HFF-Myc (cell line): Measurements from ENCODE around the gene GARIN5A.

Experiments
- DNase-seq: peaks from one replicate; pipeline ENCODE4 v3.0.0-alpha.2; 2011; ENCODE audit warnings: low read depth; ENCODE audit errors: extremely low read depth
- H3K4me3 ChIP-seq: replicated peaks from 2 replicates; pipeline ENCODE4 v1.5.1; 2011; ENCODE audit warnings: low read depth, mild to moderate bottlenecking, control low read depth, low read length
- TF ChIP-seq, protein P1 (sequence below): IDR thresholded peaks from 2 replicates; pipeline ENCODE4 v1.5.1; 2012; ENCODE audit warnings: mild to moderate bottlenecking, low read depth, low read length, control low read depth; ENCODE audit errors: missing control alignments

The GARIN5A gene

DNA sequence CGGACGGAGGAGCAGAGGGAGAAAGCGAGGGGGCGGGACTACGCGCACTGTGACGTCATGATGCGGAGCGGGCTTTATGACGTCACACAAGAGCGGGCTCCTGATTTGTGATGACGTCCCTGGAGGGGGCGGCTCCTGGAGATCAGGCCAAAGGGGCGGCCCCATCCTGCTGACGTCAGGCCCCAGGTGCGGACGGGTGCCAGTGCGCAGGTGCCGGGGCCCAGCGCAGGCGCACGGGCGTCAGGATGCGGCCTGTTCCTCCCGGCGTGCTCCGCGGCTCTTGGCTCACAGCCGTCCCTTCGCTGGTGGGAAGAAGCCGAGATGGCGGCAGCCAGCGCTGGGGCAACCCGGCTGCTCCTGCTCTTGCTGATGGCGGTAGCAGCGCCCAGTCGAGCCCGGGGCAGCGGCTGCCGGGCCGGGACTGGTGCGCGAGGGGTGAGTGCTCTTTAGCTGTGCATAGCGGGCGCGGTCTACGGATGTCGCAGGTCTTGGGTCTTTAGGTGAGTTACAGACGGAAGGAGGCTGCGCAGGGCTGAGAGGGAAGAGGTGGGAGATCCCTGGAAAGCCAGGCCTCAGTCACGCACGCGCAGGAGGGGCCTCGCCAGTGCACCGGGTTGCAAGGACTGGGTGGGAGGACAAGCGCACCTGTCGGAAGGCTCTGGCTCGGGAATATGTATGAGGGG, at the start of gene GARIN5A, which contains the start of gene EMC10:
TSS of gene GARIN5A (minus strand) at position 625 of the 683 bp plus-strand sequence. CDS start at position 165, 460 bp downstream.
TSS of gene EMC10 (plus strand) at position 284 of the 683 bp plus-strand sequence. CDS start at position 322, 38 bp downstream.
- peak; percentile 70 for DNase-seq
- peak within 1 kb of the TSS; percentile 92 for H3K4me3 ChIP-seq
- TF ChIP-seq, protein P1, sequence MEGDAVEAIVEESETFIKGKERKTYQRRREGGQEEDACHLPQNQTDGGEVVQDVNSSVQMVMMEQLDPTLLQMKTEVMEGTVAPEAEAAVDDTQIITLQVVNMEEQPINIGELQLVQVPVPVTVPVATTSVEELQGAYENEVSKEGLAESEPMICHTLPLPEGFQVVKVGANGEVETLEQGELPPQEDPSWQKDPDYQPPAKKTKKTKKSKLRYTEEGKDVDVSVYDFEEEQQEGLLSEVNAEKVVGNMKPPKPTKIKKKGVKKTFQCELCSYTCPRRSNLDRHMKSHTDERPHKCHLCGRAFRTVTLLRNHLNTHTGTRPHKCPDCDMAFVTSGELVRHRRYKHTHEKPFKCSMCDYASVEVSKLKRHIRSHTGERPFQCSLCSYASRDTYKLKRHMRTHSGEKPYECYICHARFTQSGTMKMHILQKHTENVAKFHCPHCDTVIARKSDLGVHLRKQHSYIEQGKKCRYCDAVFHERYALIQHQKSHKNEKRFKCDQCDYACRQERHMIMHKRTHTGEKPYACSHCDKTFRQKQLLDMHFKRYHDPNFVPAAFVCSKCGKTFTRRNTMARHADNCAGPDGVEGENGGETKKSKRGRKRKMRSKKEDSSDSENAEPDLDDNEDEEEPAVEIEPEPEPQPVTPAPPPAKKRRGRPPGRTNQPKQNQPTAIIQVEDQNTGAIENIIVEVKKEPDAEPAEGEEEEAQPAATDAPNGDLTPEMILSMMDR = no peak

DNA sequence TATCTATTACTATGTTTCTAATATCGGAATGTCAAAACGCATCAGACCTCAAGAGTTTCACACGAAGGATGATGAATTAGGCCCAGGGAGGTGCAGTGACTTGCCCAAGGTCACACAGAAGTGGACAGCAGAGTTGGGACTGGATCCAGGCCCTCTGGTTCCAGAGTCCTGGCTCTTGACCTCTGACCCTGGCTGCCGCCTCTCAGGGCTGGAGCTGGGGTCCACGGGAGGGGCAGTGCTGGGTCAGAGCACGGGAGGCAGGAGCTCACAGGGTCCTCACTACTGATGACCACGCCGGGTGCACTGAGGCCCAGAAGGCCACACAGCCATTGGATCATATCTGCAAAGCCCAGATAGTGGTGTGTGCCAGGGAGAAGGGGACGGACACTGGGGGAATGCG, 46.2 kb upstream of the GARIN5A start:
- DNase-seq = no peak
- no peak overlapping the region for H3K4me3 ChIP-seq
- TF ChIP-seq, protein P1 = no peak

DNA sequence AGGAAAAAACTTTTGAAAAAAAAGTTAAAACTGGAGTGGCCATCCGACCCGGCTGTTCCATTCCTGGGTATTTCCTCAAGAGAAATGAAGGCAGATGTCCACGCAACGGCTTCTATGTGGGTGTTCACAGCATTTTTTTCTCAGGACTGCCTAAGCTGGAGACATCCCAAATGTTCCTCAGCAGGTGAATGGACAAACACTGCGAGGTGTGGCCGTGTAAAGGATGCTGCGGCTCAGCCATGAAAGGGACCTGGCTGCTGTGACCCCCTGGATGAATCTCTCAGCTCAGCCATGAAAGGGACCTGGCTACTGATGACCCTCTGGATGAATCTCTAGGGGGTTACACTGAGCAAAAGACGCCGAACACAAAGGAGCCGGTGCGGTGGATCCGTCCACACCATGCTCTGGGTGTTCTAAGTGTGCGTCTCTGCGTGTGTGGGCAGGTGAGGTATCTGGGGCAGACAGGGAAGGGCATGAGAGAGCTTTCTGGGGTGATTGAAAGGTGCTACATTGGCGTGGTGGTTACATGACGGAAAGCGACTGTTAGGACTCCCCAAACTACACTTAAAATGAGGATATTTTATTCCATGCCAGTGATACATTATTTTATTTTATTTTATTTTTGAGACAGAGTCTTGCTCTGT, 44.3 kb upstream of the GARIN5A start:
- H3K4me3 ChIP-seq = no peak overlapping the region
- TF ChIP-seq, protein P1 = no peak
- no peak for DNase-seq

DNA sequence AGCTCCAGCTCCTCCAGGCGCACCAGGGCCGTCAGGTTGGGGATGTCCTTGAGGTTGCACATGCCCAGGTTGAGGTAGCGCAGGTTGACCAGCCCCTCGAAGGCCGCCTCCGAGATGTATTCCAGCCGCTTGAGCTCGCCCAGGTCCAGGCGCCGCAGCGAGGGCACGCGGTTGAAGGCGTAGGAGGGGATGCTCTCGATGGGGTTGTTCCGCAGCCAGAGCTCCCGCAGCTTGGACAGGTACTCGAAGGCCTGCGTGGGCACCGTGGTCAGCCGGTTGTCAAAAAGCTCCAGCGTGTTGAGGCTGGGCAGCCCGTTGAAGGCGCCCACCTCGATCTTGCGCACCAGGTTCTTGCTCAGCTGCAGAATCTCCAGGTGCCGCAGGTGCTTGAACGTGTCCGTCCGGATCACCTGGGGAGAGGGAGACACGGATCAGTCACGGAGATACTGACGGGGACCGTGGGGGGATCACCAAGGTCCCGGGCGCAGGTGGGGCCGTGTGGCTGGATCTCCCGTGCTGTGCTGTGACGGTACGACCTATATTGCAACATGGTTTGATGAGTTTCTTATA, 42.4 kb upstream of the GARIN5A start:
- no peak for DNase-seq
- TF ChIP-seq, protein P1 = no peak
- H3K4me3 ChIP-seq = no peak overlapping the region

DNA sequence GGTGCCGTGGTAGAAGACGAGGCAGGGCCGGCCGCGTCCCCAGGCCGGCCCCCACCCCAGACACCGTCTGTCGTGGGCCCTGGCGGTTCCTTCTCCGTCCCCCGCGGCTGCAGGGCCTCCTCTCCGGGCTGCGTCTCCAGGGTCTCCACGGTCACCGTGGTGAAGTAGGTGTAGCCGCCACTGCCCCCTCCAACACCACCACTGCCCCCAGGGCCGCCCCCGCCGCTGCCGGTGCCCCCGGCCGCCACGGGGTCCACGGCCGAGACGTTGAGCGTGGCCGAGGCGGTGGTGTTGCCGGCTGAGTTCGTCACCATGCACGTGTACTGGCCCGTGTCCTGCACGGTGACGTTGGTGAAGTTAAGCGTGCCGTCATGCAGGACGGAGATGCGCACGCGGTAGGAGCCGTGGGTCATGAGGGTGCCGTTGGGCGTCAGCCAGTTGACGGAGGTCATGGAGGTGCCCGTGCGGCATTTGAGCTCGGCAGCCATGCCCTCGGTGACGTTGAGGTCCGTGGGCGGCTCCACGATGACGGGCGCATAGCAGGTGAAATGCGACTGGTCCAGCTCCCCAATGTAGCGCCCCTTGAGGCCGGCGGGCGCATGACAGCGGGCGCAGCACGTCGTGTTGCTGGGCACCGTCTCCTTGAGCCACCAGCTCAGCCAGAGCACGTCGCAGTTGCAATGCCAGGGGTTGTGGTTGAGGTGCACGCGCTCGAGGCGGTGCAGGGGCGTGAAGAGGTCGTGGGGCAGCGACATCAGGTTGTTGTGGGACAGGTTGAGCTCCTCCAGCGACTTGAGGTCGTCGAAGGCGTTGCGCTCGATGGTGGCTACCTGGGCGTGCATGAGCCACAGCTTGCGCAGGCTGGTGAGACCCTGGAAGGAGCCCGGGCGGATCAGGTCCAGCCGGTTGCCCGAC, 41.7 kb upstream of the GARIN5A start:
- DNase-seq = no peak
- TF ChIP-seq, protein P1 = peak; percentile 8
- H3K4me3 ChIP-seq = no peak overlapping the region

DNA sequence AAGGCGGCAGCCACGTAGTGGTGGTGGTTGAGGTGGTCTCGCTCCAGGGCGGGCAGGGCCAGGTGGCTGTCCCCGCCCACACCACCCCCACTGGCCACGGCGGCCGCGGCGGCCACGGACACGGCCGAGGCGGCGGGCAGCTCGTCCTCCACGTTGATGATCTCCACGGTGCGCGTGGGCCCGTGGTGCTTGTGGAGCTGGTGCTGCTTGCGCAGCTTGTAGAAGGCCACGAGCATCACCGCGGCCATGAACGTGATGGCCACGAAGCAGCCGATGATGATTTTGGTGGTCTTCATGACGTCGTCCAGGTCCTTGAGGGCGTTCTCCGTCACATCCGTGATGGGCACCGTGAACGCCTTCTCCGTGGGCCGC, 41.0 kb upstream of the GARIN5A start:
- TF ChIP-seq, protein P1 = no peak

More for the DNA sequence above, 41.0 kb upstream of the GARIN5A start:
- H3K4me3 ChIP-seq = no peak overlapping the region
- no peak for DNase-seq
